Breast epithelium (tissue), 4 donors: ENCODE results near the gene STARD9. TPM values are rescaled to one million over a fixed set of nuclear protein-coding genes. Genes with fewer than 3 reads are reported as not detected.
"Not testable (repeated sequence)": the region's sequence is repeated elsewhere in the genome, so short reads cannot be mapped to it uniquely, and the experiment has no call there.

Source experiments
- DNase-seq, 2 donors: peaks; one replicate each; pipeline ENCODE4 v3.0.0-alpha.2; 2019; ENCODE audit warnings: low spot score in 2 of 2
- H3K27ac ChIP-seq, 2 donors: fragments of 200-600 bp; sonication (generic) in 1 of 2; one replicate each; pipeline ENCODE4 v1.5.1; 2016 to 2019; ENCODE audit warnings: mild to moderate bottlenecking in 1 of 2
- H3K27me3 ChIP-seq, 2 donors: fragments of 200-600 bp; sonication (generic) in 1 of 2; one replicate each; pipeline versions ENCODE4 v1.5.1 to v1.6.0; 2017 to 2019; ENCODE audit warnings: control low read depth in 1 of 2, mild to moderate bottlenecking in 1 of 2
- H3K36me3 ChIP-seq: fragments of 200-600 bp; one replicate; pipeline ENCODE4 v1.5.1; 2019
- H3K4me1 ChIP-seq, 2 donors: fragments of 200-600 bp; sonication (generic); one replicate each; pipeline ENCODE4 v1.5.1; 2016 to 2019; ENCODE audit warnings: control low read depth in 1 of 2
- H3K4me3 ChIP-seq, 3 donors: fragments of 200-600 bp; sonication (generic); 1 replicate in 2 of 3; 2 replicates in 1 of 3; pipeline ENCODE4 v1.5.1; 2016 to 2019; ENCODE audit warnings: mild to moderate bottlenecking in 3 of 3, moderate library complexity in 2 of 3
- H3K9me3 ChIP-seq, 2 donors: fragments of 200-600 bp; sonication (generic) in 1 of 2; one replicate each; pipeline ENCODE4 v1.5.1; 2016 to 2019; ENCODE audit warnings: control low read depth in 1 of 2
- POLR2A ChIP-seq: fragments of 450-650 bp; IDR thresholded peaks from one replicate; pipeline ENCODE4 v1.6.1; 2016; ENCODE audit warnings: antibody characterized with exemption, mild to moderate bottlenecking, moderate library complexity
- POLR2AphosphoS5 ChIP-seq, 3 donors: sonication (generic); formaldehyde crosslinking; IDR thresholded peaks; one replicate each; pipeline ENCODE4 v1.6.1; 2017; ENCODE audit warnings: antibody characterized with exemption in 3 of 3
- intact Hi-C: fragments of 100-400 bp; cut with DNase I; formaldehyde crosslinking; loops from one replicate; pipeline ENCODE4 v1.15.1; 2023; ENCODE audit warnings: low total_unique reads
- total RNA-seq, 3 donors: library from RNA; depleted of rRNA; stranded (reverse); fragments of >200 nt; gene quantifications; one replicate each; pipeline ENCODE4 v1.1.0, GENCODE V29; 2016
- TF ChIP-seq, protein P1 (sequence below), 3 donors: fragments of 450-650 bp; IDR thresholded peaks; one replicate each; pipeline ENCODE4 v1.5.1; 2016 to 2017; ENCODE audit warnings: antibody characterized with exemption in 3 of 3, mild to moderate bottlenecking in 3 of 3, moderate library complexity in 3 of 3

STARD9 gene
- total RNA-seq, 3 donors from 2014 or later = 18.6 to 27.9 (median 27.5) TPM

DNA sequence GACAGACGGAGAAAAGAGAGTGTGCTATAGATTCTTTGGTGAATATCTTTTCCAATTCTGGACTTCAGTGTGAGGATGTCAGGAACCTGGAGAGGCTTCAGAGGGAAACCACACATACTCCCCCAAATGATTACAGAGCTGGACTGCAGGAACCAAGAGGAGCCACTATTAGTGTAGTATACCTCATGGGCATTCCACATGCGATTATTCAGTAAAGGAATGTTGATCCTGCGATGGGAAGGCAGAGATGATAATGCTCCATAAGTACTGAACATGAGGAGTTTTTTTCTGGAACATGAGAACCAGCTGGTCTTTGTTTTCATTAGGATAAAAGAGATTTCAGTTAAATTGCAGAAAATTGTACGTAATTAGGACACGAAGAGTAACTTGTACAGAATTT lies 18.7 kb downstream of the STARD9 start:
- Histone ChIP-seq H3K27me3 (no peaks in the 10 kb centered on the region), H3K4me3 (no peak overlapping the region), H3K27ac (peak overlapping the region; percentile 54 to 59), H3K36me3 (no peaks in the 10 kb centered on the region), H3K9me3 (no peaks in the 10 kb centered on the region), H3K4me1 (no peaks in the 10 kb centered on the region)
- TF ChIP-seq POLR2A = no peak
- no peak for TF ChIP-seq POLR2AphosphoS5 (IDR thresholded peaks at IDR 0.05)
- TF ChIP-seq, protein P1, sequence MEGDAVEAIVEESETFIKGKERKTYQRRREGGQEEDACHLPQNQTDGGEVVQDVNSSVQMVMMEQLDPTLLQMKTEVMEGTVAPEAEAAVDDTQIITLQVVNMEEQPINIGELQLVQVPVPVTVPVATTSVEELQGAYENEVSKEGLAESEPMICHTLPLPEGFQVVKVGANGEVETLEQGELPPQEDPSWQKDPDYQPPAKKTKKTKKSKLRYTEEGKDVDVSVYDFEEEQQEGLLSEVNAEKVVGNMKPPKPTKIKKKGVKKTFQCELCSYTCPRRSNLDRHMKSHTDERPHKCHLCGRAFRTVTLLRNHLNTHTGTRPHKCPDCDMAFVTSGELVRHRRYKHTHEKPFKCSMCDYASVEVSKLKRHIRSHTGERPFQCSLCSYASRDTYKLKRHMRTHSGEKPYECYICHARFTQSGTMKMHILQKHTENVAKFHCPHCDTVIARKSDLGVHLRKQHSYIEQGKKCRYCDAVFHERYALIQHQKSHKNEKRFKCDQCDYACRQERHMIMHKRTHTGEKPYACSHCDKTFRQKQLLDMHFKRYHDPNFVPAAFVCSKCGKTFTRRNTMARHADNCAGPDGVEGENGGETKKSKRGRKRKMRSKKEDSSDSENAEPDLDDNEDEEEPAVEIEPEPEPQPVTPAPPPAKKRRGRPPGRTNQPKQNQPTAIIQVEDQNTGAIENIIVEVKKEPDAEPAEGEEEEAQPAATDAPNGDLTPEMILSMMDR (IDR thresholded peaks at IDR 0.05) = no peak
- intact Hi-C loops = no loop called here
- DNase-seq = no peak

DNA sequence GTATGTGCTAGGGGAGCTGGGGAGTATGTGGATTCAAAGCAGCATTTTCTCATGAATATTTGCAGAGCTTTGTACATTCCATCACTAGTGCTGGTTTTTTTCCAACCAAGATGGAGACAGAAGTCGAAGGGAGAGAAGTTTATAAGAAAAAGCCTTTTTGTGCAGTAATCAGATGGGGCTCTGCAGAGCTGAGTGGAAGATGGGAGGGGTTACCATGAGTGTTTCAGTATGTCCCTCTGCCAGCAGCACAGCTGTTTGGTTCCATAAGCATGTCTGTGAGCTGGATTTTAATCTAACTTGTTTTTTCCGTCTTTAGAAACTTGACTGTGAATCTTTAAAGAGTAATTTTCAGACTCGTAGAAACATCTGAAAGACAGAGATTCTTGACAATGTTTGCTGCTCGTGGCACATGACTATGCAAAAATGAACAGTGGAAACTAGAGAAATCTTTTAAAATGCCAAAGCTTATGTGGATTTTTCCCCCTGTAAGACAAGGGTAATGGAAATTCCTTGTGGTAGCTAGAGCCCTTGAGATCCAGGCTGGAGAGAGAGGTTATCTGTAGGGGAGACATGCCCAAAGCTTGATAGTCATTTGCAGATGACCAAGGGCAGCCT lies 20.3 kb downstream of the STARD9 start:
- intact Hi-C loops = no loop called here

DNA sequence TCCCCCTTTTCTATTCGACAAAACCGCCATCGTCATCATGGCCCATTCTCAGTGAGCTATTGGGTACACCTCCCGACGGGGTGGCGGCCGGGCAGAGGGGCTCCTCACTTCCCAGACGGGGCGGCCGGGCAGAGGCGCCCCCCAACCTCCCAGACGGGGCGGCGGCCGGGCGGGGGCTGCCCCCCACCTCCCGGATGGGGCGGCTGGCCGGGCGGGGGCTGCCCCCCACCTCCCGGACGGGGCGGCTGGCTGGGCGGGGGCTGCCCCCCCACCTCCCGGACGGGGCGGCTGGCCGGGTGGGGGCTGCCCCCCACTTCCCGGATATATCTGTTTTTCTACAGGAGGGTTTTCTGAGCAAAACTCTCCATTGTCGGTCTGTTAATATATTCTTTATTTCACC lies 25.9 kb downstream of the STARD9 start:
- H3K9me3 ChIP-seq, H3K27me3 ChIP-seq, DNase-seq, H3K4me1 ChIP-seq, H3K4me3 ChIP-seq, intact Hi-C loops, H3K27ac ChIP-seq, H3K36me3 ChIP-seq: not testable (repeated sequence)

More for the DNA sequence above, 20.3 kb downstream of the STARD9 start:
- Histone ChIP-seq H3K27ac (peak overlapping the region in 1 of 2 donors; percentile 14), H3K4me1 (no peaks in the 10 kb centered on the region), H3K4me3 (no peak overlapping the region), H3K9me3 (no peaks in the 10 kb centered on the region), H3K27me3 (no peaks in the 10 kb centered on the region), H3K36me3 (no peaks in the 10 kb centered on the region)
- DNase-seq = no peak
- TF ChIP-seq POLR2A = no peak
- TF ChIP-seq, protein P1 (IDR thresholded peaks at IDR 0.05) = no peak
- no peak for TF ChIP-seq POLR2AphosphoS5 (IDR thresholded peaks at IDR 0.05)

DNA sequence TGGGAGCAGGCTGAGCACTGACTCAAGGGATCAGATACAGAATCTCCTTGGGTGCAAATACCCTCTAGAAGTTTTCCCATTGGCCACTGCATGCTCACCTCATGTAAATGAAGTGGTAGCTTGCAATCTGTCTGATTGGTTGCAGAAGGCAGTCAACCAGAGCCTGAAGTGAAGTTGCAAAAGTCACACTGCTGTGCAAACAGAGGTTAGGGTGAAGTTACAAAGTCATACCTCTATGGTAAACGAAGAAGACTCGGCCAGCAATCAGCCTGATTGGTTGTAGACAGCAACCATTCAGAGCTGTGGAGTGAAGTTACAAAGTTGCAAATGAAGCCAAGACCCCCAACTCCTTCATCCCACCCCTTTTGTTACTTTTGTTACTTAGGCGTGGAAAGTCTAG lies 27.1 kb downstream of the STARD9 start:
- Histone ChIP-seq H3K4me3 (no peak overlapping the region), H3K36me3 (no peaks in the 10 kb centered on the region), H3K9me3 (no peaks in the 10 kb centered on the region), H3K4me1 (no peaks in the 10 kb centered on the region), H3K27ac (no peak overlapping the region), H3K27me3 (no peaks in the 10 kb centered on the region)
- no peak for DNase-seq
- TF ChIP-seq, protein P1 (IDR thresholded peaks at IDR 0.05) = no peak
- TF ChIP-seq POLR2AphosphoS5 (IDR thresholded peaks at IDR 0.05) = no peak
- TF ChIP-seq POLR2A = no peak
- intact Hi-C loops = no loop called here

DNA sequence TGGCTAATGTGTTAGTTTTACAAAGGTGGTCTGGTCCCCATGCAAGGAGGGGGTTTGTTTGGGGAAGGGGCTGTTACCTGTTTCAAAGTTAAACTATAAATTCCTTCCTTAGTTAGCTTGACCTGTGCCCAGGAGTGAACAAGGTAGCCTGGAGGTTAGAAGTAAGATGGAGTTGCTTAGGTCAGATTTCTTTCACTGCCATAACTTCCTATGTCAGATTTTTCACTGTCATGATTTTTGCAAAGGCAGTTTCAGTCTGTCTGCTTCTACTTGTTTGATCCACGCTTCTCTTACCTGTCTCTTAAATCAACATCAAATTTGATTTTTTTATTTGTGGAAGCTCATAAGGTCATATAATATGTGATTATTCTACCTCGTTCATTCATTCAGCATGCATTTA lies 28.6 kb downstream of the STARD9 start:
- H3K4me3 ChIP-seq = no peak overlapping the region
- TF ChIP-seq POLR2AphosphoS5 (IDR thresholded peaks at IDR 0.05) (no peak), POLR2A (no peak)
- TF ChIP-seq, protein P1 (IDR thresholded peaks at IDR 0.05) = no peak
- H3K27ac ChIP-seq = no peak overlapping the region
- no peaks in the 10 kb centered on the region for H3K36me3 ChIP-seq
- DNase-seq = no peak
- H3K27me3 ChIP-seq = no peaks in the 10 kb centered on the region
- H3K4me1 ChIP-seq = no peaks in the 10 kb centered on the region
- intact Hi-C loops = loop anchor here (2.0 kb wide), 1 partner anchor 77 kb away; no protein-coding TSS in a partner anchor
- no peaks in the 10 kb centered on the region for H3K9me3 ChIP-seq
